Omental fat pad (tissue), 4 donors: ENCODE results near the gene REEP2. TPM values are rescaled to one million over a fixed set of nuclear protein-coding genes. Genes with fewer than 3 reads are reported as not detected.

Experiments used
- ATAC-seq: fragments of 150-250 bp; one replicate; pipeline ENCODE4 v1.9.1; 2016; ENCODE audit warnings: mild to moderate bottlenecking, moderate library complexity; ENCODE audit not compliant: low FRiP score
- DNase-seq: peaks from one replicate; pipeline ENCODE4 v3.0.0-alpha.2; 2019; ENCODE audit warnings: low spot score
- CTCF ChIP-seq, 3 donors: fragments of 450-650 bp; IDR thresholded peaks; one replicate each; pipeline ENCODE4 v1.5.1; 2016 to 2017; ENCODE audit warnings: antibody characterized with exemption in 3 of 3, mild to moderate bottlenecking in 3 of 3, moderate library complexity in 2 of 3
- total RNA-seq, 4 donors: library from RNA; depleted of rRNA; stranded (reverse); fragments of >200 nt; gene quantifications; one replicate each; pipeline ENCODE4 v1.1.0, GENCODE V29; 2016

Gene REEP2
- total RNA-seq, 4 donors from 2014 or later = 0.84 to 7.0 (median 2.0) TPM

DNA sequence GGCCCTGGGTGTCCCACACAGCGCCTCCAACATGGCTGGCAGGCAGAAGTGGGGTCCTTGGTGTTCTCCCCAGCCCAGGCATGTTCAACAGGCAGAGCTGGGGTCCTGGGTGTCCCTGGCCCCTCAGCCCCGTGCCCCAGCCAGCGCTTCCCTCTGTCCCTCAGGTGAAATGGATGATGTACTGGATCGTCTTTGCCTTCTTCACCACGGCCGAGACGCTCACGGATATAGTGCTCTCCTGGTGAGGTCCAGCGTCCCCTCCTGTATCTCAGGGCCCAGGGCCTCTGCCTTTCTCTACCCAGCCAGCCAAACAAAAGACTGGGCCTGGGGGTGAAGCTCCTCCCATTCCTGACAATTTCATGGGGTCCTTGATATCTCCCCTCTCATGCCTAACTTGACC lies 2.4 kb downstream of the REEP2 start:
- ATAC-seq = no peak
- no peak for DNase-seq

GRCh38 chr5:138444078-138444773 lies 5.4 kb downstream of the REEP2 start:
- DNase-seq (no peak), ATAC-seq (no peak)
- no peak for TF ChIP-seq CTCF (IDR thresholded peaks at IDR 0.05)

More for the DNA sequence above, 2.4 kb downstream of the REEP2 start:
- TF ChIP-seq CTCF (IDR thresholded peaks at IDR 0.05) = no peak

- no peak for TF ChIP-seq CTCF (IDR thresholded peaks at IDR 0.05)
- ATAC-seq = no peak
- DNase-seq = no peak
Measured at GRCh38 chr5:138444774-138445546, 6.1 kb downstream of the REEP2 start.

GRCh38 chr5:138445547-138446271 lies 6.9 kb downstream of the REEP2 start:
- TF ChIP-seq CTCF (IDR thresholded peaks at IDR 0.05) = no peak
- DNase-seq (no peak), ATAC-seq (no peak)

DNA sequence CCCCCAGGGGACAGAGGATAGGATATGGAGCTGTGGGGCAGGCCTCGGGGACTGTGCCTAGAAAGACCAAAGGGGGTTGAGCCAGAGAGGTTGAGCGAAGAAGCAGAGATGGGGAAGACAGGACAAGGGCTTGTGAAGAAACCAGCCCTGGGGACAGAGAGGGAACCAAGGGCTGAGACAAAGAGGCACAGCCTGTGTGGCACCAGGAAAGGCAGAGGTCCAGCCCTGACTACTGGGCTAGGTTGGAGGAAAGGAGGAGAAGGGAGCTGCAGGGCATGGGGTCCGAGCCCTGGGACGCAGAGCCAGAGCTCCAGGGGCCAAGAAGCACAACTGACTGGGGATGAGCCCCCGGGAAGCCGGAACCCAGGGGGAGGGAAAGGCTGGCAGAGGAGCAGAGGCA lies 9.2 kb downstream of the REEP2 start:
- DNase-seq (no peak), ATAC-seq (no peak)
- TF ChIP-seq CTCF (IDR thresholded peaks at IDR 0.05) = no peak

- DNase-seq = no peak
- ATAC-seq = no peak
- no peak for TF ChIP-seq CTCF (IDR thresholded peaks at IDR 0.05)
Measured at GRCh38 chr5:138448481-138449398, 9.9 kb downstream of the REEP2 start.
